NCI-H345 treated with DMSO at 0.1 percent for 48 hours (cell line): ENCODE results near the gene RILPL1.
"Not testable (repeated sequence)": the region's sequence is repeated elsewhere in the genome, so short reads cannot be mapped to it uniquely, and the experiment has no call there.

ENCODE experiments used
- DNase-seq: peaks from one replicate; lab custom pipeline; 2025; ENCODE audit not compliant: unreplicated experiment; lab: John Stamatoyannopoulos, UW

The RILPL1 gene

DNA sequence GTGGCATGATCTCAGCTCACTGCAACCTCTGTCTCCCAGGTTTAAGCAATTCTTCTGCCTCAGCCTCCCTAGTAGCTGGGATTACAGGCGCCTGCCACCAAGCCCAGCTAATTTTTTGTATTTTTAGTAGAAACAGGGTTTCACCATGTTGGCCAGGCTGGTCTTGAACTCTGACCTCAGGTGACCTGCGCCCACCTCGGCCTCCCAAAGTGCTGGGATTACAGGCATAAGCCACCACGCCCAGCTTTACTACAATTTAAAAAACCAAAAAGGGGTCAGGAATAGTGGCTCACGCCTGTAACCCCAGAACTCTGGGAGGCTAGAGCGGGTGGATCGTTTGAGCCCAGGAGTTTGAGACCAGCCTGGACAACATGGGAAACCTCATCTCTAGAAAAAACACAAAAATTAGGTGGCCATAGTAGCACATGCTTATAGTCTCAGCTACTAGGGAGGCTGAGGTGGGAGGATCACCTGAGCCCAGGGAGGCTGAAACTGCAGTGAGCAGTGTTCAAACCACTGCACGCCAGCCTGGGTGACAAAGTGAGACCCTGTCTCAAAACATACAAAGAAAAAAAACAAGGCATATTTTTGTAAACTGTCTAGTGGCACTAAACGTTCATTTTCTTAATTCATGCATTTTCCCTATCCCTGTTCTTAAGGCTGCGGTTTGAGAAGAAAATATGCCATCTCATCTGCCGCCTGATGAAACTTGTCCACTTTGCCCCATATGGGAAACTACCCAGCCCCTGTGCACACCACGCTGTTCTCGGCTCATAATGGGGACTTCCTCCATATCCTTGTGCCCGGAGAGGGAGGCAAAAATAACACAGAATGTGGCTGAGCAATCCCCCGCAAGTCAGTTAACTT, 101.3 kb downstream of the RILPL1 start:
- not testable (repeated sequence) for DNase-seq

- not testable (repeated sequence) for DNase-seq
Observed at GRCh38 chr12:123429101-123429500, 104.4 kb downstream of the RILPL1 start.

- DNase-seq, result no peak
Observed at GRCh38 chr12:123428591-123428990, 104.9 kb downstream of the RILPL1 start.

DNA sequence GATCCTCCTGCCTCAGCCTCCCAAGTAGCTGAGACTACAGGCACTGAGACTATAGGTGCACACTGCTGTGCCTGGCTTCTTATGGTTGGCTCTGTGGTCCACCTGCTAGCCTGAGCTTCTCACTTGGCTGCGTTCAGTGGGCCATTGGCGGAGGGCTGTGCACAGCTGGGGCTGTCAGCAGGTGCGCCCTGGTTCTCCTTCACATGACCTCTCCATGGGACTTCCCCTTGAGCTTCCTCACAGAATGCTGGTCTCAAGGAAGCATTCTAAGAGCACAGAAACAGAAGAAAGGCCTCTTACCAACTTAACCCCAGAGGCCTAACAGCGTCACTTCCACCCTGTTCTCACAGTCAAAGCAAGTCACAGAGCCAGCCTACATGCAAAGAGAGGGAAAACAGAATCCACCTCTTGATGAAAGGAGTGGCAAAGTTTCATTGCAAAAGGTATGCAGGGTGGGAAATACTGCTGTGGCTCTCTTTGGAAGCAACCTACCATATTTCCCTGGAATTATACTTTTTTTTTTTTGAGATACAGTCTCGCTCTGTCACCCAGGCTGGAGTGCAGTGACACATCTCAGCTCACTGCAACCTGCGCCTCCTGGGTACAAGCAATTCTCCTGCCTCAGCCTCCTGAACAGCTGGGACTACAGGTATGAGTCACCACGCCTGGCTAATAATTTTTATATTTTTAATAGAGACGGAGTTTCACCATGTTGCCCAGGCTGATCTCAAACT, 106.3 kb downstream of the RILPL1 start:
- DNase-seq, result no peak

DNA sequence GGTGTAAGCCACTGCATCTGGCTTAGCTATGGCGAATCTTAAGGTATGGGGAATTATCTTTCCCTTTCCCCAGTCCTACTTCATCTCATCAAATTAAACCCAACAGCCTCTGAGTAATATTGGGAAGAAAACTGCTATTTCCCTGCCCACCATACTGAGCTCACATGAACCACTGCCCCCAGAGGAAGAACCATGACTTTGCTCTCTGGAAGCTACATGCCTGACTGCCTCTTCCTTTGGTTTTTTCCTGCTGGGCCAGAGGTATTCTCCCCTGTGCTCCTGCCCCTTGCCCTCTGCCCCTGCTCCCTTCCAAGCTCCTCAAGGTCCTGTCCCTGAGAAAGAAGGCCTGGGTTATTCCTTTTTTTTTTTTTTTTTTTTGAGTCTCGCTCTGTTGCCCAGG, 112.2 kb downstream of the RILPL1 start:
- no peak for DNase-seq
